Measurements from ENCODE around the gene SDE2. TPM values are rescaled to one million over a fixed set of nuclear protein-coding genes. Genes with fewer than 3 reads are reported as not detected.
"Not testable (repeated sequence)": the region's sequence is repeated elsewhere in the genome, so short reads cannot be mapped to it uniquely, and the experiment has no call there.

SDE2 gene
- total RNA-seq, 1 experiment from 2014 or later: 36.9 TPM

DNA sequence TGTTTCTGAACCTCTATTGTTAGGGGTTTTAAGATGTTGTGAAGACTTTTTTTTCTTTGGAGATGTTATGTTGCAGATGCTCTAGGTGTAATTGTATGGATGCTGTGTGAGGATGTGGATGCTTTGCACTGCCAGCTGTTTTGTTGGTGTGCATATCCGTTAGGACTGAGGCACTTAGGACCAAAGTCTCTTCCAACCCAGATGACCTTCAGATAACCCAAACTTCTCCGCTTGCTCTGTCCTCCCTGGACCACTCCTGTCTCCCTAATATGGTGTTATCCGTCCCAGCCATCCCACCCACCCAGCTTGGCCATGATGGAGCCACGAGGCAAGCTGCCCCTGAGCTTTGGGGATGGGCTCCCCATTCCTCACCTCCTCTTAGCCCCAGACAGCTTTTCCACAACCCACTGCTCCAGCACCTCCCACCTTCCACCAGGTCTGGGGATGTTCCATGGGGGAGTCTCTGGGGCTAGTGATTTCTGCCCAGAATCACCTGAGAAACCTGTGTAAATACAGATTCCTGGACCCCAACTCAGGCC, 53.0 kb downstream of the SDE2 start:
- no peak for DNase-seq
- no peaks in the 10 kb centered on the region for H3K36me3 ChIP-seq
- no peaks in the 10 kb centered on the region for H3K27me3 ChIP-seq
- H3K27ac ChIP-seq: no peak overlapping the region
- H3K9me3 ChIP-seq (replicated peaks): no peaks in the 10 kb centered on the region
- no peak overlapping the region for H3K4me3 ChIP-seq
- peaks cover 2% of the 10 kb centered on the region; the same call in 1 of the 2 replicates for H3K4me1 ChIP-seq

DNA sequence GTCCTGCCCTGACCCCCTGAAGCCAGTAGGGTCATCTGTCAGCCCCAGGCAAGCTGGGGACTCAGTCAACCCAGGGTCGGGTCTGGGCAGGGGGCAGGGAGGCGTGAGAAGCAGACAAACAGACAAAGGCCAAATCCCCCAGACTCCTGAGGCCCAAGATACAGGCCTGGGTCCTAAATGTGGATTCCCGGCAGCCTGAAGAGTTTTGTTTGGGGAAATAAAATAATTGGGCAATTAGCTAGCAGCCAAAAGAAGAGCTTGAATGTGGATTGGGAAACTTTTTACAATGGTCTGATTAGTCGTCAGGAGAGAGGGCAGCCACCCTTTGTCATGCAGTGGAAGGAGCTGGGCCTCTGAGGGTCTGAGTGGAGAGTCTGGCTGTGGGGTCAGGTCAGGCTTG, 53.6 kb downstream of the SDE2 start:
- Histone ChIP-seq H3K36me3 (no peaks in the 10 kb centered on the region), H3K4me3 (no peak overlapping the region), H3K9me3 (replicated peaks) (no peaks in the 10 kb centered on the region), H3K27me3 (no peaks in the 10 kb centered on the region), H3K27ac (no peak overlapping the region), H3K4me1 (peaks cover 2% of the 10 kb centered on the region; the same call in 1 of the 2 replicates)
- DNase-seq: no peak

DNA sequence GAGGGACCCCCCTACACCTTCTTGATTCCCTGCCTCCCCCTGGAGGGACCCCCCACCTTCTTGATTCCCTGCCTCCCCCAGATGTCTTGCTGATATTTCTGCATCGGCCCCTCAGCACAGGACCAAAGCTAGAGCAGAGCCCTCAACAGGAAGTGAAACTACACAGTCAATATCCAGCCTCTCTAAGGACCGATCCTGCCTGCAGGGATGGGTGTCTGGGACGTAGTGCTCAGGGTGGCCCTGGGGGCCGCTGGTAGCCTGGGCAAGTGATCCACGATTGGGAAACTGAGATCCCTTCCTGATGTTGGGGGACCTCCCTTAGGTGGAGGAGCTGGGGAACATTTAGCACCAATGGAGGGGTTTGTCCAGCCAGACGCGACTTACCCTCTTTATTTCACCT, 54.2 kb downstream of the SDE2 start:
- no peaks in the 10 kb centered on the region for H3K27me3 ChIP-seq
- no peak for DNase-seq
- H3K36me3 ChIP-seq: no peaks in the 10 kb centered on the region
- no peaks in the 10 kb centered on the region for H3K9me3 ChIP-seq (replicated peaks)
- peaks cover 2% of the 10 kb centered on the region; the same call in 1 of the 2 replicates for H3K4me1 ChIP-seq
- H3K4me3 ChIP-seq: no peak overlapping the region
- H3K27ac ChIP-seq: no peak overlapping the region

DNA sequence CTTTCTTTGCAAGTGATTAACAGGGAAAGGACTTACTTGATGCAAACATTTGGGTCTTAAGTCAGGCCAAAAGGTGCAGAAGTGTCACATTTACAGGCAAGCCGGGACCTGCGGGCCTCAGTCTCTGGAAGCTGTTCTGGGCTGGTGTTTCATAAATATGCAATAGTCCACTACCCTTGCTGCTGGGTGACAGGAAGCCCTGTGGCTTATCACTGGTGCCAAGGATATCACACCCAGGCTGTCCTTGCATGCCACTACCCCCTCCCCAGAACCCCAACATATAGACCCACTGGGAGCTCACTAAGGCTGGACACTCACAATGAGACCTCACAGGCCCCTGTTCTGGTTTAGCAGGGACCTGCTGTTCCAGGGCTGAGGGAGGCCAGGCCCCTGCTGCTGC, 54.8 kb downstream of the SDE2 start:
- H3K4me1 ChIP-seq: peaks cover 2% of the 10 kb centered on the region; the same call in 1 of the 2 replicates
- no peaks in the 10 kb centered on the region for H3K27me3 ChIP-seq
- no peak for DNase-seq
- H3K9me3 ChIP-seq (replicated peaks): no peaks in the 10 kb centered on the region
- no peak overlapping the region for H3K27ac ChIP-seq
- H3K4me3 ChIP-seq: no peak overlapping the region
- H3K36me3 ChIP-seq: no peaks in the 10 kb centered on the region

DNA sequence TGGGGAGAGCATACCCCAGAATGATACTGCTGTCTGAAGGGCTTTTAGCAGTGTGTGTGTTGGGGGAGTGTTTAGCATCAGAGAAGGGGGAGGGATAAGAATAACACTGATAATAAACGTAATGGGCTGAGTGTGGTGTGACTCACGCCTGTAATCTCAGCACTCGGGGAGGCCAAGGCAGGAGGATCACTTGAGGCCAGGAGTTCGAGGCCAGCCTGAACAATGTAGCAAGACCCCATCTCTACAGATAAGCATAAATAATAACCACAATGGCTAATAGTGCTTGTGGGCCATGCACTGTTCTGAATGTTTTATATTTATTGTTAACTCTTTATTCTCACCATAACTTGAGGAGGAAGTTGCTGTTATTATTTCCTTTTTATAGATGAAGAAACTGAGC, 55.6 kb downstream of the SDE2 start:
- Histone ChIP-seq H3K4me3 (no peak overlapping the region), H3K27ac (no peak overlapping the region), H3K4me1 (peaks cover 2% of the 10 kb centered on the region; the same call in 1 of the 2 replicates), H3K36me3 (no peaks in the 10 kb centered on the region), H3K9me3 (replicated peaks) (no peaks in the 10 kb centered on the region), H3K27me3 (no peaks in the 10 kb centered on the region)
- no peak for DNase-seq

DNA sequence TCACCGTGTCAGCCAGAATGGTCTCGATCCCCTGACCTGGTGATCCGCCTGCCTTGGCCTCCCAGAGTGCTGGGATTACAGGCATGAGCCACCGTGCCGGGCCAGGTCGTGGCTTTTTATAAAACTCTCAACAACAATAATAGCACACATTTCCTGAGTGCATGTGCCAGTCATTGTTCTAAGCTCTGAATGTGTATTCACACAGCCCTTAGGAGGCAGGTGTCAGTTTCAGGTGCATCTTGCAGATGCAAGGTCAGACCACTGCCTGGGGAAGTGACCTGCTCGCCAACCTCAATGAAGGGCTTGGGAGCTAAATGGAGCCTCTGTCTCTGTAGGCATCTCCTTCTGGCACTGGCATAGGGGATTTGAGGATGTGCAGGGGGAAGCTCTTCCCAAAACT, 56.6 kb downstream of the SDE2 start:
- Histone ChIP-seq H3K27me3 (no peaks in the 10 kb centered on the region), H3K9me3 (replicated peaks) (no peaks in the 10 kb centered on the region), H3K4me1 (peaks cover 2% of the 10 kb centered on the region; the same call in 1 of the 2 replicates), H3K27ac (no peak overlapping the region), H3K36me3 (no peaks in the 10 kb centered on the region), H3K4me3 (no peak overlapping the region)
- DNase-seq: no peak

DNA sequence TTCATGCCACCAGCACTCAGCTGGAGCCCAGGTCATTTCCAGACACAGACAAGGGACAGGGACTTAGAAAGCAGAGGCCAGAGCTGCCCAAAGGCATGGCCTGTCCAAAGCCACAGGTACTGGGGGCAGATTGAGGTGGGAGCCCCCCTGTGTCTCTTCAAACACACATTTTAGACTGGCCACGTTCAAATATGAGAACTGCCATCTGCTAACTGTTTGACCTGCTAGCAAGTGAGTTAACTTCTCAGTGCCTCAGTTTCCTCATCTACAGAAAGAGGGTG, 57.3 kb downstream of the SDE2 start:
- Histone ChIP-seq H3K27me3 (no peaks in the 10 kb centered on the region), H3K9me3 (replicated peaks) (no peaks in the 10 kb centered on the region), H3K27ac (no peak overlapping the region), H3K4me3 (no peak overlapping the region), H3K4me1 (peaks cover 2% of the 10 kb centered on the region; the same call in 1 of the 2 replicates), H3K36me3 (no peaks in the 10 kb centered on the region)
- no peak for DNase-seq

DNA sequence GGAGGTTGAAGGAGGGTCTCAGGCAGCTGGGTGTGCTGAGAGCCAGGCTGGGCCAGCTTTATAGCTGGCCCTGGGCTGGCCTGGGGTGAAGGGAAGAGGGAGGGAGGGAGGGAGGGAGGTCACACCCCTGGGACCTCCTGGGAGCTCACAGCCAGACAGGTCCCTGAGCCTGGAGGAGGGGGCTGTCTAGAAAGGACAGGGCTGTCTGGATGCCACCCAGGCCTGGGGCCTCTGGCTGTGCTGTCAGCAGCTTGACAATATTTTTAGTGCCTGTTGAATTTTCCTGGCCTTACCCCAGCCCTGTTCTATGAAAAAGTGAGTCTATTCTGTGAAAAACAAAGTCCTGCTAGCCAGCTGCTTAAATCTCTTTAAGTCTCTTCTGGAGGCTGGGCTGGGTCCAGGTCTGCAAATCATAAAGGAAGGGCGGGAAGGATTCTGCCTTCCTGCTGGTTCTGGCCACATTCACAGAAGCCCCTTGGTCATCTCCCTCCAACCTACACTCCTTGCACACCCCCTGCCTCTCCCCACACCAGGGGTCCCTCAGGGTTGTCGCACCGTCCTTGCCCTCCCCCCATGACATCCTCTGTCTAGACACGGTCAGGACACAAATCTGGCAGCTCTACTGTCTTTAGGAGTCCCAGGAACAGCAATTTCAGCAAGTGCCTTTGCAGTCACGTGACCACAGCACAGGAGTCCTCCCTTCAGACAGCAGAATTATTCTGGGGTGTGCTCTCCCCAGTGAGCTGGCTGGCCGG, 57.8 kb downstream of the SDE2 start, which contains the start of gene LEFTY2:
TSS of gene LEFTY2 (minus strand) at position 34 of the 755 bp plus-strand sequence. CDS start 80 bp downstream, outside the sequence.
- Histone ChIP-seq H3K4me3 (0 out of 2 replicates have a peak within 1 kb of the TSS, but pooled peaks have one; percentile 7), H3K27ac (no peak within 1 kb of the TSS), H3K27me3 (no peaks in the 10 kb centered on the region), H3K4me1 (peaks cover 2% of the 10 kb centered on the region; the same call in 1 of the 2 replicates), H3K36me3 (no peaks in the 10 kb centered on the region), H3K9me3 (replicated peaks) (no peaks in the 10 kb centered on the region)
- DNase-seq: no peak

DNA sequence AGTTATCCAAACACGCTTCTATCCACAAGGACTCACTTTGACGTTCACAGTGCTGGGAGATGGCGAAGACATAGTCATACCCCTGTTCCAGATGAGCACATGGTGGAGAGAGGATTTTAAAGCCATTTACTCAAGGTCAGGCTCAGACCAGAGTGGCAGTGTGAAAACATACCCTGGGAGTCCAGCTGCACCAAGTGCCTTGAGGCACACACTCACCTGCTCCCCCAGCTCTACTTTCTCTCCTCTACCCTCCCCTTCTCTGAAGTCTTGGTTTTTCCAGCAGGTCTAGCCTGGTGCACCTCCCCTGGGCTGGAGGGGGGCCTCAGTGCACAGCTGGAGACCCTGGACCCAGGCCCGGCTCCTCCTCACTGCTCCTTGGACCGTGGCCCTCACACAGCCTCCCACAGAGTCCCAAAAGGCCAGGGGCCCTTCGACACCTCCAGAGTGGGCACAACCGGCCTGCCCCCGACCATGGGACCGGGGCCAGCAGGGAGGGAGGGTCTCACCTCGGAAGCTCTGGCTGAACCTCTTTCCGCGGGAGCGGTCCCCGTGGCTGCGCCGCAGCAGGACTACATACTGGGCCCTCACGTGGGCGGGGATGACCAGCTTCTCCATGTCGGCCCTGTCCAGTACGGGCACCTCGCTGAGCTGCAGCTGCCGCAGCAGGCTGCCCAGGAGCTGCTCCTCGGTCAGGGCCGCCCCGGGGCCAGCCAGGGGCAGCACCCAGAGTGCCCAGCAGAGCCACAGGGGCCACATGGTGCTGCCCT, 58.6 kb downstream of the SDE2 start:
- DNase-seq: peak in 1 of 2 experiments; percentile 20
- H3K27ac ChIP-seq: no peak overlapping the region
- no peaks in the 10 kb centered on the region for H3K27me3 ChIP-seq
- peaks cover 2% of the 10 kb centered on the region; the same call in 1 of the 2 replicates for H3K4me1 ChIP-seq
- 0 out of 2 replicates have a peak overlapping the region, but pooled peaks have one; percentile 7 for H3K4me3 ChIP-seq
- H3K9me3 ChIP-seq (replicated peaks): no peaks in the 10 kb centered on the region
- no peaks in the 10 kb centered on the region for H3K36me3 ChIP-seq

DNA sequence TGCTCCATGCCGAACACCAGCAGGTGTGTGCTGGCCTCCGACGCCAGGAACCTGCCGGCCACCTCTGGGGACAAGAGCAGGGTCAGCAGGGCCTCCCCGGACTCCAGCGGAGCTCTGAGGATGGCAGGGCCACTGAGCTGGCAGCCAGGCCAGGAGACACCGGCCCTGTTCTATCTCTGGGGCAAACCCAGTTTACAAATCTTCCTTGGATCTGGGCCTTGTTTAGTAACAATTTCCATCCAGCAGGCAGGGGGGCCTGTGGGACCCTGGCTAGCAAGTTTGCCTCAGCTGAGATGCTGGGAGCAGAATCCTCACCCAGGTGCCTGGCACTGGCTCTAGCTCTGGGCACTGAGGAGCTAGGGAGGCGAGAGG, 59.2 kb downstream of the SDE2 start:
- not testable (repeated sequence) for H3K27ac ChIP-seq; DNase-seq; H3K4me1 ChIP-seq; H3K36me3 ChIP-seq; H3K27me3 ChIP-seq; H3K9me3 ChIP-seq (replicated peaks); H3K4me3 ChIP-seq

DNA sequence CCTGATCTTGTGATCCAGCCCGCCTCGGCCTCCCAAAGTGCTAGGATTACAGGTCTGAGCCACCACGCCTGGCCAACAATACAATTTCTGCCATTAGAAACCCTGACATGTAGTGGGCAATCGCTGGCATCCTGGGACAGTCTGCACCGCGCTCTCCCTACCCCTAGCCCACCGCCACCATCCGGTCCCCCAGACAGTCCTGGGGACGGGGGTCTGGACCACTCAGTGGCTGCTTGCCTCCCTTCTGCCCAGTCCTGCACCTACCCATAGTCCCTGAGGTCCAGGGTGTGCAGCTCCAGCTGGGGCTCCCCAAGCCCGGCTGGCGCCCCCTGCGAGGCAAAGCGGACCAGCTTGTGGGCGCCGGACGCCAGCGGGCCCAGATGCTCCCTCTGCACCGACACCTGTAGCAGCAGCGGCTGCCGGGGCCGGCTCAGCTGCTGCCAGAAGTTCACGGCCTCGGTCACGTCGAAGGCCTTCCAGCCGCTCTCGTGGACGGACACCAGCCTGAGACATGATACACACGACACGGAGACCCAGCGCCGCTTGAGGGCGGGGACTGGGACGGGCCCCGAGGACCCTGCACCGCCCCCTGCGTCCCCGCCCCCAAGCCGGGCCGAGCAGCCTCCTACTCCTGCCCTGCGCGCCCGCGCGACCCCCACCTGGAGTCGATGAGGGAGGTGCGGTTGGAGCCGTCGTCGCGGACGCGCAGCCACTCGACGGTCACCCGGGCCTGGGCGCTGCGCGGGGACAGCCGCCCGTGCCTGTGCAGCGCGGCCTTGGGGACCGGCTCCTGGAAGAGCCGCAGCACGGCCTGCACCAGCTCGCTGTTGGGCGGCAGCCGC, 59.8 kb downstream of the SDE2 start:
- H3K27ac ChIP-seq; H3K9me3 ChIP-seq (replicated peaks); DNase-seq; H3K4me3 ChIP-seq; H3K4me1 ChIP-seq; H3K36me3 ChIP-seq; H3K27me3 ChIP-seq: not testable (repeated sequence)

DNA sequence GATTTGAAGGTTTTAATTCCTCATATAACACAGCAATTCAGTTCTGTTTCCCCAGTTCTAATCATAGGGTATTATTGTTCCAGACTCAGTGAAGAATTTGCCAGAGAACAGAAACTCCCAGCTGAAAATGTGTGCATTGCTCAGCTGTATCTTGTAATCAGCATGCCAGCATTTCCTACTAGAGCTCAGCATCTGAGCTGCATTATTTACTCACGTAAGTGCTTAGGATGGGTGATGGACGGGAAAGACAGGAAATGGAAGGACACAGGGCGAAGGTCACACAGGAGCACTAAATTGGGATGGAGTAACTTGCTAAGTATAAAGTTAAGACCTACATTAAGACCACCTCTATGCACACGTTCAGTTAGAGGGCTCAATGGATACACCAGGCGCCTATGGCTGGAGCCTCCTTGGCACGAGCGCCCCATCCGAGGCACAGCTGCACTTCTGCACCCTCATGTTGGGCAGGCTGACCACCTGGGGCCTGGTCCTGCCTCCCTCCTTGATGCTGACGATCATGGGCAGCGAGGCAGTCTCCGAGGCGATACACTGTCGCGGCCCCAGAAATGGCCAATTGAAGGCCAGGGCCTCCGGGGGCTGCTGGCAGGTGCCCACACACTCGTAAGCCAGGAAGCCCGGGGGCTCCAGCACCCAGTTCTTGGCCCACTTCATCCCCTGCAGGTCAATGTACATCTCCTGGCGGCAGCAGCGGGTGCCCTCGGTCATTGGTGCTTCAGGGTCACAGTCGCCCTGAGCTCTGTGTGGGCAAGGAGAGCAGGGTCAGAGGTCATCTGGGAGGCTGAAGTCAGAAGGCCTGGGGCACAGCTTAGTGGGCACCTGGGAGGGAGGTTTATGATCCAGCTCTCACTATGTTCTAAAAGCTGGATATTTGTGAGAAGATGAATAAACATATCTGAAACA, 61.8 kb downstream of the SDE2 start:
- Histone ChIP-seq H3K9me3 (replicated peaks) (no peaks in the 10 kb centered on the region), H3K36me3 (no peaks in the 10 kb centered on the region), H3K27me3 (no peaks in the 10 kb centered on the region), H3K27ac (no peak overlapping the region), H3K4me3 (no peak overlapping the region), H3K4me1 (peaks cover 2% of the 10 kb centered on the region; the same call in 1 of the 2 replicates)
- no peak for DNase-seq

DNA sequence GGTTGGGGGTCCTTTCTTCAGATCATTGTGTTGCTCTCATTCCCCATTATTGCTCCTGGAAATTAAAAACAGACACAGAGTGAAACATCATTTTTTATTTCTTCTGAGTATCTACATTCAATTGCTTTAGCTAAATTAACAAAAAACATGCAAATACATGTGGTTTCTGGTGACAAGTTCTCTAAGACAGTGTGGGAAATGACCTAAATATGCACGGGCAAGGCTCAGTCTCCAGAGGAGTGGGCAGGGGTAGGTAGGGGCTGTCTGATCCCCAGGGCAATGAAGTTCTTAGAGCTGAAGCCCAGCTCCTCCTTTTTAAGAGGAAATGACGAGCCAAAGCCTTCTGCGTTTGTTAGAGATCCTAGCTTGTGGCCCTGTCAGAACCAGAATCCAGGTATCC, 62.6 kb downstream of the SDE2 start:
- DNase-seq: no peak
- no peak overlapping the region for H3K27ac ChIP-seq
- H3K4me3 ChIP-seq: no peak overlapping the region
- no peaks in the 10 kb centered on the region for H3K36me3 ChIP-seq
- no peaks in the 10 kb centered on the region for H3K27me3 ChIP-seq
- no peaks in the 10 kb centered on the region for H3K9me3 ChIP-seq (replicated peaks)
- peaks cover 2% of the 10 kb centered on the region; the same call in 1 of the 2 replicates for H3K4me1 ChIP-seq

DNA sequence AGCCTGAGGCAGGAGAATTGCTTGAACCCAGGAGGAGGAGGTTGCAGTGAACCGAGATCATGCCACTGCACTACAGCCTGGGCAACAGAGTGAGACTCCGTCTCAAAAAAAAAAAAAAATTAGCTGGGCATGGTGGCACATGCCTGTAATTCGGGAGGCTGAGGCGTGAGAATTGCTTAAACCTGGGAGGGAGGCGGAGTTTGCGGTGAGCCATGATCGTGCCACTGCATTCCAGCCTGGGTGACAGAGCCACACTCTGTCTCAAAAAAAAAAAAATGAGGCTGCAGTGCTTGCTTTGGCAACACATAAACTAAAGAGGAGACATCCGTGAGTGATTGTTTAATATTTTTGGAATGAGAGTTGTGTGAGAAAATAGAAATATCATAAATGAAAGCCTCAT, 63.1 kb downstream of the SDE2 start:
- not testable (repeated sequence) for H3K27ac ChIP-seq; H3K36me3 ChIP-seq; H3K4me3 ChIP-seq; H3K4me1 ChIP-seq; H3K27me3 ChIP-seq; DNase-seq; H3K9me3 ChIP-seq (replicated peaks)

Data from SJCRH30 (cell line).